GM12878 (cell line): Measurements from ENCODE around the gene PTPRF. TPM values are rescaled to one million over a fixed set of nuclear protein-coding genes. Genes with fewer than 3 reads are reported as not detected.

Experiments used
- ATAC-seq: fragments of 200-7000 bp; cut with Tn5 transposase; 3 replicates; pipeline ENCODE4 v1.9.1; 2020; ENCODE audit warnings: mild to moderate bottlenecking, moderate library complexity
- BruUV-seq: library from RNA; stranded (reverse); fragments of 400-500 nt; replicated peaks from 2 replicates; lab custom pipeline; 2021; lab: Mats Ljungman, UMichigan
- CTCF ChIA-PET: fragments of 300-600 bp; sonication (Branson Sonifier 250); formaldehyde crosslinking; extraction: SDS; loops from one replicate; lab custom pipeline; 2021; ENCODE audit warnings: inconsistent platforms; lab: Yijun Ruan, JAX
- POLR2A ChIA-PET: fragments of 350-600 bp; formaldehyde crosslinking; extraction: SDS; loops from one replicate; lab custom pipeline; 2021; ENCODE audit warnings: inconsistent platforms; lab: Charles Lee
- RAD21 ChIA-PET: fragments of 300-600 bp; sonication (Branson Sonifier 250); formaldehyde crosslinking; loops from one replicate; lab custom pipeline; 2023; ENCODE audit warnings: antibody characterized with exemption; ENCODE audit not compliant: unreplicated experiment; lab: Charles Lee
- SMC1A ChIA-PET: fragments of 300-600 bp; sonication (Branson Sonifier 250); formaldehyde crosslinking; loops from one replicate; lab custom pipeline; 2023; ENCODE audit not compliant: unreplicated experiment, uncharacterized antibody; lab: Charles Lee
- DNase-seq: peaks from one replicate; pipeline ENCODE4 v3.0.0-alpha.2; 2011; ENCODE audit warnings: low read depth, low spot score
- FAIRE-seq: peaks from 3 replicates; lab custom pipeline; 2011; peaks lifted over from hg19 to GRCh38; lab: Jason Lieb, UNC
- H2AFZ ChIP-seq: 2 replicates; pipeline ENCODE4 v1.6.0; 2011; ENCODE audit warnings: low read depth, low read length, control low read depth; ENCODE audit not compliant: control insufficient read depth
- H3K27ac ChIP-seq: 2 replicates; pipeline ENCODE4 v1.5.1; 2011; ENCODE audit warnings: control low read depth; ENCODE audit not compliant: control insufficient read depth, insufficient read depth
- H3K27me3 ChIP-seq, 2 experiments: replicated peaks in 1 of 2; 2 replicates each; pipeline versions ENCODE4 v1.6.0 to v1.6.1; 2011; ENCODE audit warnings: low read length in 1 of 2; ENCODE audit not compliant: control insufficient read depth in 2 of 2, insufficient read depth in 2 of 2
- H3K36me3 ChIP-seq, 2 experiments: 2 replicates each; pipeline ENCODE4 v1.5.1; 2011; ENCODE audit warnings: low read length in 1 of 2; ENCODE audit not compliant: control insufficient read depth in 2 of 2, insufficient read depth in 2 of 2
- H3K4me1 ChIP-seq: 2 replicates; pipeline ENCODE4 v1.6.1; 2011; ENCODE audit warnings: mild to moderate bottlenecking, low read length, moderate library complexity, mixed read lengths; ENCODE audit not compliant: control insufficient read depth, insufficient read depth
- H3K4me2 ChIP-seq: 2 replicates; pipeline ENCODE4 v1.6.0; 2011; ENCODE audit warnings: control low read depth; ENCODE audit not compliant: control insufficient read depth, insufficient read depth
- H3K4me3 ChIP-seq: fragments of 200-600 bp; sonication (generic); 2 replicates; pipeline ENCODE4 v1.5.1; 2016
- H3K79me2 ChIP-seq: 2 replicates; pipeline ENCODE4 v1.6.0; 2011; ENCODE audit warnings: low read length; ENCODE audit not compliant: control insufficient read depth, insufficient read depth
- H3K9ac ChIP-seq: 2 replicates; pipeline ENCODE4 v1.8.0; 2011; ENCODE audit warnings: low read length, control low read depth, mixed read lengths; ENCODE audit not compliant: control insufficient read depth, insufficient read depth
- H3K9me3 ChIP-seq: replicated peaks from 3 replicates; pipeline ENCODE4 v1.5.1; 2011; ENCODE audit warnings: mild to moderate bottlenecking, low read length; ENCODE audit not compliant: control insufficient read depth, insufficient read depth
- H4K20me1 ChIP-seq: 2 replicates; pipeline ENCODE4 v1.6.0; 2011; ENCODE audit not compliant: control insufficient read depth, insufficient read depth
- GATAD2B ChIP-seq: fragments of 450-650 bp; conservative IDR thresholded peaks from 2 replicates; pipeline ENCODE4 v1.6.1; 2017; ENCODE audit warnings: low read depth, mild to moderate bottlenecking, moderate library complexity
- HDAC2 ChIP-seq: fragments of 200-600 bp; sonication (generic); IDR thresholded peaks from 2 replicates; pipeline ENCODE4 v1.6.1; 2017
- NFXL1 ChIP-seq: fragments of 450-650 bp; IDR thresholded peaks from 2 replicates; pipeline ENCODE4 v1.6.1; 2017; ENCODE audit warnings: antibody characterized with exemption, mild to moderate bottlenecking, borderline replicate concordance
- NR2F1 ChIP-seq: fragments of 450-650 bp; conservative IDR thresholded peaks from 2 replicates; pipeline ENCODE4 v1.6.1; 2017; ENCODE audit warnings: mild to moderate bottlenecking
- ZNF384 ChIP-seq: IDR thresholded peaks from 2 replicates; pipeline ENCODE4 v1.6.1; 2012; ENCODE audit warnings: low read depth, mild to moderate bottlenecking, low read length, improper control_type of control experiment, borderline replicate concordance
- whole genome bisulfite sequencing: methylation state at CpG from one replicate; pipeline ENCODE4 v1.1.6; 2016; ENCODE audit warnings: low lambda C conversion rate; ENCODE audit not compliant: insufficient replicate concordance, insufficient coverage; ENCODE audit errors: missing lambda C conversion rate; 5-methylcytosine and 5-hydroxymethylcytosine counted together
- in situ Hi-C: fragments of 300-500 bp; cut with MboI; formaldehyde crosslinking; loops from 9 replicates; pipeline ENCODE4 v1.14.3; 2018; ENCODE audit warnings: mixed read lengths
- intact Hi-C: fragments of 100-400 bp; cut with micrococcal nuclease; formaldehyde crosslinking; loops from one replicate; pipeline ENCODE4 v1.14.2; 2022; ENCODE audit not compliant: unreplicated experiment
- polyA plus RNA-seq, 11 experiments: library from polyadenylated mRNA; depleted of rRNA in 4 of 11; unstranded in 6 of 11; stranded (reverse) in 5 of 11; fragments of >200 nt; fragmentation: Nextera tagmentation in 4 of 11; fragmentation: Illumina TruSeq in 1 of 11; extraction: Ambion mirVana in 4 of 11; extraction: Trizol in 1 of 11; gene quantifications; 1 replicate in 1 of 11; 2 replicates in 10 of 11; pipeline versions ENCODE4 v1.2.1 to v1.2.3, GENCODE V29; 2011 to 2016; ENCODE audit warnings: inconsistent platforms in 2 of 11, missing spikeins in 2 of 11, low read depth in 1 of 11
- total RNA-seq, 4 experiments: library from RNA; depleted of rRNA in 3 of 4; stranded (reverse); fragments of >200 nt in 3 of 4; fragmentation: Illumina TruSeq in 1 of 4; extraction: Trizol in 1 of 4; gene quantifications; 2 replicates each; pipeline versions ENCODE4 v1.2.1 to v1.2.3, GENCODE V29; 2013 to 2021
- TF ChIP-seq, protein P1 (sequence below): fragments of 450-650 bp; IDR thresholded peaks from 2 replicates; pipeline ENCODE4 v1.6.1; 2017; ENCODE audit warnings: mild to moderate bottlenecking
- TF ChIP-seq, protein P2 (sequence below): fragments of 450-650 bp; IDR thresholded peaks from 2 replicates; pipeline ENCODE4 v1.6.1; 2017; ENCODE audit warnings: low read depth, mild to moderate bottlenecking, moderate library complexity

The PTPRF gene
- total and polyA plus RNA-seq, 10 of the 15 experiments (the other 5 are each of a cell fraction or from before 2014, with no cell fraction given) = 0.04 to 2.6 (median 0.32) TPM

DNA sequence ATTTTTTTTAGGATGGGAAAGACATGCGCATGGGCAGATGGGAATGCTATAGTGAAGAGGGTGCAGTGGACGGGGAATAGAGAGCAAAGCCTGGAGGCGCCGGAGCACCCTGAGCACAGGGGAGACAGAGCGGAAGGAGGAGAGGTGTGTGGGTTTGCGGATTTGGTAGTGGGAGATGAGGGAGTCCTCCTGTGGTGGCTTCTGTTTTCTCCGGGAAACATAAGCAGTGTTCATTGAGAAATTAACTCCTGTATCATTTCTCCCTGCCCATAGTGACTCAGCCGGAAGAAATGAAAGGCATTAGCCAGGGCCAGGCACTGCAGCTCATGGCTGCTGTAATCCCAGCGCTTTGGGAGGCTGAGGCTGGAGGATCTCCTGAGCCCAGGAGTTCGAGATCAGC, 4.7 kb upstream of the PTPRF start:
- no peaks in the 10 kb centered on the region for H3K9me3 ChIP-seq
- no peak overlapping the region for H3K27ac ChIP-seq
- RAD21 ChIA-PET = interaction anchor here (1.5 to 2.5 kb wide), 2 partner anchors 237 to 409 kb away, joined by 6 to 11 read pairs; no protein-coding TSS in a partner anchor
- H2AFZ ChIP-seq = no peak overlapping the region
- H3K27me3 ChIP-seq = peaks cover 4% of the 10 kb centered on the region in 2 experiments; a peak in 3 of 4 replicates
- DNase-seq (no peak), FAIRE-seq (no peak), ATAC-seq (no peak)
- H3K4me3 ChIP-seq = no peak overlapping the region
- SMC1A ChIA-PET = interaction anchor here (1.7 kb wide), 1 partner anchor 238 kb away, joined by 3 read pairs; no protein-coding TSS in a partner anchor
- H3K79me2 ChIP-seq = no peaks in the 10 kb centered on the region
- in situ Hi-C loops = loop anchor here (5.0 kb wide), 2 partner anchors 411 to 516 kb away; no protein-coding TSS in a partner anchor
- no peaks in the 10 kb centered on the region for H3K36me3 ChIP-seq
- CTCF ChIA-PET = interaction anchor here (1.5 to 2.4 kb wide), 3 partner anchors 237 to 420 kb away, joined by 3 to 9 read pairs (median 5); no protein-coding TSS in a partner anchor
- intact Hi-C loops = loop anchor here (5.0 kb wide), 3 partner anchors 181 to 299 kb away; partner anchors contain the start of gene ST3GAL3
- H3K4me1 ChIP-seq = no peaks in the 10 kb centered on the region
- H3K4me2 ChIP-seq = no peak overlapping the region
- WGBS = 57% methylated on average over 10 of the region's 10 CpGs
- POLR2A ChIA-PET = interaction anchor here (0.6 kb wide), 1 partner anchor 536 kb away, joined by 4 read pairs; no protein-coding TSS in a partner anchor
- TF ChIP-seq, protein P1, sequence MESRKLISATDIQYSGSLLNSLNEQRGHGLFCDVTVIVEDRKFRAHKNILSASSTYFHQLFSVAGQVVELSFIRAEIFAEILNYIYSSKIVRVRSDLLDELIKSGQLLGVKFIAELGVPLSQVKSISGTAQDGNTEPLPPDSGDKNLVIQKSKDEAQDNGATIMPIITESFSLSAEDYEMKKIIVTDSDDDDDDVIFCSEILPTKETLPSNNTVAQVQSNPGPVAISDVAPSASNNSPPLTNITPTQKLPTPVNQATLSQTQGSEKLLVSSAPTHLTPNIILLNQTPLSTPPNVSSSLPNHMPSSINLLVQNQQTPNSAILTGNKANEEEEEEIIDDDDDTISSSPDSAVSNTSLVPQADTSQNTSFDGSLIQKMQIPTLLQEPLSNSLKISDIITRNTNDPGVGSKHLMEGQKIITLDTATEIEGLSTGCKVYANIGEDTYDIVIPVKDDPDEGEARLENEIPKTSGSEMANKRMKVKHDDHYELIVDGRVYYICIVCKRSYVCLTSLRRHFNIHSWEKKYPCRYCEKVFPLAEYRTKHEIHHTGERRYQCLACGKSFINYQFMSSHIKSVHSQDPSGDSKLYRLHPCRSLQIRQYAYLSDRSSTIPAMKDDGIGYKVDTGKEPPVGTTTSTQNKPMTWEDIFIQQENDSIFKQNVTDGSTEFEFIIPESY = no peak
- TF ChIP-seq GATAD2B = no peak
- TF ChIP-seq NFXL1 = no peak
- TF ChIP-seq, protein P2, sequence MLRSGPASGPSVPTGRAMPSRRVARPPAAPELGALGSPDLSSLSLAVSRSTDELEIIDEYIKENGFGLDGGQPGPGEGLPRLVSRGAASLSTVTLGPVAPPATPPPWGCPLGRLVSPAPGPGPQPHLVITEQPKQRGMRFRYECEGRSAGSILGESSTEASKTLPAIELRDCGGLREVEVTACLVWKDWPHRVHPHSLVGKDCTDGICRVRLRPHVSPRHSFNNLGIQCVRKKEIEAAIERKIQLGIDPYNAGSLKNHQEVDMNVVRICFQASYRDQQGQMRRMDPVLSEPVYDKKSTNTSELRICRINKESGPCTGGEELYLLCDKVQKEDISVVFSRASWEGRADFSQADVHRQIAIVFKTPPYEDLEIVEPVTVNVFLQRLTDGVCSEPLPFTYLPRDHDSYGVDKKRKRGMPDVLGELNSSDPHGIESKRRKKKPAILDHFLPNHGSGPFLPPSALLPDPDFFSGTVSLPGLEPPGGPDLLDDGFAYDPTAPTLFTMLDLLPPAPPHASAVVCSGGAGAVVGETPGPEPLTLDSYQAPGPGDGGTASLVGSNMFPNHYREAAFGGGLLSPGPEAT = no peak
- TF ChIP-seq HDAC2 = no peak
- no peak for TF ChIP-seq NR2F1
- TF ChIP-seq ZNF384 = no peak
- H3K9ac ChIP-seq = no peak overlapping the region
- no TSS peak for BruUV-seq
- no peaks in the 10 kb centered on the region for H4K20me1 ChIP-seq
